Right lobe of liver (tissue), 6 donors: ENCODE results near the gene UGT1A3. TPM values are rescaled to one million over a fixed set of nuclear protein-coding genes. Genes with fewer than 3 reads are reported as not detected.

Experiments used
- ATAC-seq, 4 donors: fragments of 200-7000 bp; cut with Tn5 transposase; one replicate each; pipeline ENCODE4 v1.9.1; 2020; ENCODE audit warnings: mild to moderate bottlenecking in 4 of 4, moderate library complexity in 4 of 4
- DNase-seq, 3 donors: peaks; one replicate each; pipeline ENCODE4 v3.0.0-alpha.2; 2020
- H3K27ac ChIP-seq, 3 donors: fragments of 200-600 bp; one replicate each; pipeline ENCODE4 v1.8.0; 2022
- H3K27me3 ChIP-seq, 2 donors: fragments of 200-600 bp; one replicate each; pipeline ENCODE4 v1.8.0; 2022
- H3K36me3 ChIP-seq, 4 donors: fragments of 200-600 bp; sonication (generic) in 1 of 4; one replicate each; pipeline versions ENCODE4 v1.5.1 to v1.8.0; 2017 to 2022; ENCODE audit warnings: control low read depth in 1 of 4
- H3K4me1 ChIP-seq, 4 donors: fragments of 200-600 bp; sonication (generic) in 1 of 4; one replicate each; pipeline versions ENCODE4 v1.5.1 to v1.8.0; 2017 to 2022; ENCODE audit warnings: control low read depth in 1 of 4
- H3K4me3 ChIP-seq, 3 donors: fragments of 200-600 bp; one replicate each; pipeline ENCODE4 v1.8.0; 2022
- H3K9me3 ChIP-seq, 4 donors: fragments of 200-600 bp; sonication (generic) in 1 of 4; one replicate each; pipeline versions ENCODE4 v1.5.1 to v1.8.0; 2017 to 2022; ENCODE audit warnings: control low read depth in 1 of 4
- POLR2A ChIP-seq: fragments of 450-650 bp; IDR thresholded peaks from one replicate; pipeline ENCODE4 v1.6.1; 2017; ENCODE audit warnings: antibody characterized with exemption, mild to moderate bottlenecking
- WGBS: methylation state at CpG from one replicate; pipeline ENCODE4 v1.1.6; 2018; ENCODE audit warnings: low coverage, low lambda C conversion rate; ENCODE audit not compliant: insufficient coverage; ENCODE audit errors: missing lambda C conversion rate; 5-methylcytosine and 5-hydroxymethylcytosine counted together
- intact Hi-C, 2 donors: fragments of 100-400 bp; cut with DNase I; formaldehyde crosslinking; loops; one replicate each; pipeline versions ENCODE4 v1.11.2 to v1.14.1; 2022
- total RNA-seq, 6 experiments: library from RNA; depleted of rRNA in 2 of 6; stranded (reverse); fragments of >200 nt in 2 of 6; fragmentation: NEBNext Ultra II Directional in 3 of 6; extraction: Animal tissue kit (Norgen Biotek cat#: 25700) in 3 of 6; gene quantifications; one replicate each; pipeline versions ENCODE4 v1.1.0 to v1.2.4, GENCODE V29; 2016 to 2023
- TF ChIP-seq, protein P1 (sequence below), 4 donors: fragments of 200-600 bp in 3 of 4; fragments of 450-650 bp in 1 of 4; IDR thresholded peaks; one replicate each; pipeline versions ENCODE4 v1.5.1 to v1.8.0; 2016 to 2022; ENCODE audit warnings: antibody characterized with exemption in 4 of 4, mild to moderate bottlenecking in 2 of 4
- donor health status: DM: no; HTN: yes; CAD: no.
- donor health status: DM: no; HTN: no; CAD: no.
- donor health status: DM: no; HTN: no; CAD: no.
- donor health status: DM: no; HTN: yes; CAD: no.
- donor health status: DM: no; HTN: yes; CAD: no.

Gene UGT1A3
- total RNA-seq, 6 experiments from 2014 or later, result 12.9 to 125 (median 22.0) TPM

DNA sequence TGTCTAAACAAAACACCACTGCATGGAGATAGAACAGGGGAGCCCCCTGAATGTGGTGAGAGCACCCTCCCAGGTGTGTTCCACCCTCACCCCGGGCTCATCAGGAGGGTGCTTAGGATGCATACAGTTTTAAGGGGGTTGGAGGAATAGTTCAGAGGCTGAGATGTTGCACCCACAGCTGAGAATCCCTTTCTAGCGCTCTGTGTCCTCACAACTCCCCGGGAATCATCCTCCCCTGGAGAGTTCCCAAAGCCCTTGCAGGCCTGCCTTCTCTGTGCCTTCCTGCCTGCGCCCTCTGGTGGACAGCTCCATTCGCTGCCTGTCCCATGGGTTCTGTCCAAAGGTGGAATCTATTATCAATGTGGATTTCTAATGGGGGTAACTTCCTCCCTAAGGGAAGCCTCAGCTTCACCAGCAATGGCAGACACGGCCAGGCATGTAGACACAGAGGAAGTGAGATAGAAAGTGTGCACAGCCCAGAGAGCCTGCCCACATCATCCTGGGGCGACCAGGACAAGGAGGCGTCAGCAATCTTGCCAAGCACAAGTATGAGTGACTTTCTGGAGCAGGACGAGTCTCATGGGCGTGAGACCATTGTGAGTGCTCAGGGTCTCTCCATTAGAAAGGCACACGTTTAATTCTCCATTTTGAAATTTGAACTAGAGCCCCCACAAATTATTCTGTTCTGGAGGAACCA, 17.4 kb upstream of the UGT1A3 start:
- Histone ChIP-seq H3K36me3 (peaks cover 0 to 3% (median 0%) of the 10 kb centered on the region in 4 donors), H3K9me3 (no peaks in the 10 kb centered on the region), H3K27me3 (no peaks in the 10 kb centered on the region), H3K4me3 (no peak overlapping the region), H3K4me1 (peaks cover 0 to 87% (median 17%) of the 10 kb centered on the region in 4 donors), H3K27ac (peak overlapping the region in 1 of 3 donors; percentile 6)
- DNase-seq (peak; percentile 88 to 90 (median 90)), ATAC-seq (peak; percentile 93 to 98 (median 96))
- 23% methylated on average over 10 of the region's 11 CpGs for WGBS
- TF ChIP-seq POLR2A, result no peak
- TF ChIP-seq, protein P1, sequence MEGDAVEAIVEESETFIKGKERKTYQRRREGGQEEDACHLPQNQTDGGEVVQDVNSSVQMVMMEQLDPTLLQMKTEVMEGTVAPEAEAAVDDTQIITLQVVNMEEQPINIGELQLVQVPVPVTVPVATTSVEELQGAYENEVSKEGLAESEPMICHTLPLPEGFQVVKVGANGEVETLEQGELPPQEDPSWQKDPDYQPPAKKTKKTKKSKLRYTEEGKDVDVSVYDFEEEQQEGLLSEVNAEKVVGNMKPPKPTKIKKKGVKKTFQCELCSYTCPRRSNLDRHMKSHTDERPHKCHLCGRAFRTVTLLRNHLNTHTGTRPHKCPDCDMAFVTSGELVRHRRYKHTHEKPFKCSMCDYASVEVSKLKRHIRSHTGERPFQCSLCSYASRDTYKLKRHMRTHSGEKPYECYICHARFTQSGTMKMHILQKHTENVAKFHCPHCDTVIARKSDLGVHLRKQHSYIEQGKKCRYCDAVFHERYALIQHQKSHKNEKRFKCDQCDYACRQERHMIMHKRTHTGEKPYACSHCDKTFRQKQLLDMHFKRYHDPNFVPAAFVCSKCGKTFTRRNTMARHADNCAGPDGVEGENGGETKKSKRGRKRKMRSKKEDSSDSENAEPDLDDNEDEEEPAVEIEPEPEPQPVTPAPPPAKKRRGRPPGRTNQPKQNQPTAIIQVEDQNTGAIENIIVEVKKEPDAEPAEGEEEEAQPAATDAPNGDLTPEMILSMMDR (IDR thresholded peaks at IDR 0.05), result peak; percentile 86 to 94 (median 92)
- intact Hi-C loops, result no loop called here

DNA sequence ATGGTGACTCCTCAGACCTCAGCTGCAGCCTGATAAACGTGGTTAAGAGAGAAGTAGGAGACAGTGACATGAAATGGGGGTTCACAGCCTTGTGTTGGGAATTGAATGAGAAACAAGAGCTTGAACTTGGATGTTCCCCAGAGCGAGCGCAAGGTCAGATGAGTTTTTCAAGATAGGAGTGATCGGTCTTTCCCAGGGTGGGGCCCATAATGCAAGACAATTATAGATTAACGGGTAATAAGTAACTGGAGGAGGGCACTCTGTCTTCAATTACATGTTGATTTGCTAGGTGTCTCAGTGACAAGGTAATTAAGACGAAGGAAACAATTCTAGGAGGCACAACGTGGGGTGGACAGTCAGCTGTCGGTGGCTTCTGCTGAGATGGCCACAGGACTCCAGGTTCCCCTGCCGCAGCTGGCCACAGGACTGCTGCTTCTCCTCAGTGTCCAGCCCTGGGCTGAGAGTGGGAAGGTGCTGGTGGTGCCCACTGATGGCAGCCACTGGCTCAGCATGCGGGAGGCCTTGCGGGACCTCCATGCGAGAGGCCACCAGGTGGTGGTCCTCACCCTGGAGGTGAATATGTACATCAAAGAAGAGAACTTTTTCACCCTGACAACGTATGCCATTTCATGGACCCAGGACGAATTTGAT, 16.1 kb upstream of the UGT1A3 start, which contains the start of gene UGT1A5:
UGT1A5 (plus strand) TSS at position 297 of the 651 bp plus-strand sequence; CDS start at position 382, 85 bp downstream.
- intact Hi-C loops, result no loop called here
- Histone ChIP-seq H3K9me3 (no peaks in the 10 kb centered on the region), H3K36me3 (peaks cover 0 to 3% (median 0%) of the 10 kb centered on the region in 4 donors), H3K4me3 (no peak within 1 kb of the TSS), H3K27ac (peak within 1 kb of the TSS in 1 of 3 donors; percentile 29), H3K4me1 (peaks cover 0 to 87% (median 17%) of the 10 kb centered on the region in 4 donors), H3K27me3 (no peaks in the 10 kb centered on the region)
- no peak for DNase-seq
- WGBS, result 58% methylated on average over 9 of the region's 14 CpGs
- no peak for TF ChIP-seq POLR2A
- TF ChIP-seq, protein P1 (IDR thresholded peaks at IDR 0.05), result no peak
- ATAC-seq, result peak in 2 of 4 donors; percentile 5

DNA sequence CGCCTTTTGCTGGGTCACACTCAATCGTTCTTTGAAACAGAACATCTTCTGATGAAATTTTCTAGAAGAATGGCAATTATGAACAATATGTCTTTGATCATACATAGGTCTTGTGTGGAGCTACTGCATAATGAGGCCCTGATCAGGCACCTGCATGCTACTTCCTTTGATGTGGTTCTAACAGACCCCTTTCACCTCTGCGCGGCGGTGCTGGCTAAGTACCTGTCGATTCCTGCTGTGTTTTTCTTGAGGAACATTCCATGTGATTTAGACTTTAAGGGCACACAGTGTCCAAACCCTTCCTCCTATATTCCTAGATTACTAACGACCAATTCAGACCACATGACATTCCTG, 15.6 kb upstream of the UGT1A3 start:
- intact Hi-C loops, result no loop called here
- Histone ChIP-seq H3K9me3 (no peaks in the 10 kb centered on the region), H3K27ac (peak overlapping the region in 1 of 3 donors; percentile 29), H3K27me3 (no peaks in the 10 kb centered on the region), H3K4me3 (no peak overlapping the region), H3K36me3 (peaks cover 0 to 3% (median 0%) of the 10 kb centered on the region in 4 donors), H3K4me1 (peaks cover 0 to 87% (median 17%) of the 10 kb centered on the region in 4 donors)
- TF ChIP-seq POLR2A, result no peak
- TF ChIP-seq, protein P1 (IDR thresholded peaks at IDR 0.05), result no peak
- WGBS, result 68% methylated on average over 5 of the region's 7 CpGs
- DNase-seq, result no peak
- no peak for ATAC-seq

DNA sequence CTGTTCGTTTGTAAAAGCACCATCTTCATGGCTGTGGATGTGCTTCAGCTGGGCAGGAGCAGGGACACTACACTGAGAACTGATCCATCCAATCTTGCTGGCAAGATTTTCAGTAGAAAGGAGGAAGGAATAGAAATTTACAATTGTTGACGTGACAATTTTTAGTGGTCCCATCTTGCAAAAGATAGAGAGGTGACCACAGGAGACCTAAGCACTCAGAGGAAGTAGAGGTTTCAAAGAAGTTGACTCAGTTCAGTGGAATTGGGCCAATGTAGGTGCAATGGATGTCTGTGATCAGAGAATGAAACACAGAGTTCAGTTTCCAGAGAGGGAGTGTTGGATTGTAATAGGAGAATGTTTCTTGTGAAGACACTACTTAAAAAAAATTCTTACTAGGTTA, 14.7 kb upstream of the UGT1A3 start:
- Histone ChIP-seq H3K4me1 (peaks cover 0 to 79% (median 16%) of the 10 kb centered on the region in 4 donors), H3K36me3 (peaks cover 0 to 3% (median 0%) of the 10 kb centered on the region in 4 donors), H3K4me3 (no peak overlapping the region), H3K27ac (no peak overlapping the region), H3K27me3 (no peaks in the 10 kb centered on the region), H3K9me3 (no peaks in the 10 kb centered on the region)
- intact Hi-C loops, result no loop called here
- TF ChIP-seq, protein P1 (IDR thresholded peaks at IDR 0.05), result no peak
- TF ChIP-seq POLR2A, result no peak
- no peak for ATAC-seq
- WGBS, result 60% methylated on average over 2 of the region's 2 CpGs
- no peak for DNase-seq
